WTC11 (cell line): ENCODE data around the gene RALA. TPM values are rescaled to one million over a fixed set of nuclear protein-coding genes. Genes with fewer than 3 reads are reported as not detected.

ENCODE experiments used
- ATAC-seq: fragments of 200-7000 bp; cut with Tn5 transposase; 2 replicates; pipeline ENCODE4 v1.10.0; 2021; ENCODE audit warnings: mild to moderate bottlenecking, moderate library complexity
- CTCF ChIA-PET: fragments of 300-600 bp; sonication (Branson Sonifier 250); formaldehyde crosslinking; loops from one replicate; lab custom pipeline; 2021; ENCODE audit warnings: antibody characterized with exemption; lab: Charles Lee
- POLR2A ChIA-PET: fragments of 350-600 bp; sonication (Branson Sonifier 250); formaldehyde crosslinking; loops from one replicate; lab custom pipeline; 2021; ENCODE audit warnings: antibody characterized with exemption; lab: Charles Lee
- DNase-seq: peaks from one replicate; pipeline ENCODE4 v3.0.0; 2021; ENCODE audit warnings: low spot score
- H3K27ac Mint-ChIP-seq: 2 replicates; pipeline ENCODE4 v1.8.0; 2021; ENCODE audit warnings: mixed read lengths
- H3K27me3 Mint-ChIP-seq: 2 replicates; pipeline ENCODE4 v1.8.0; 2021; ENCODE audit warnings: low read depth, mild to moderate bottlenecking, moderate library complexity, mixed read lengths
- H3K36me3 Mint-ChIP-seq: 2 replicates; pipeline ENCODE4 v1.8.0; 2021; ENCODE audit warnings: mixed read lengths
- H3K4me1 Mint-ChIP-seq: 2 replicates; pipeline ENCODE4 v1.8.0; 2022; ENCODE audit warnings: mixed read lengths
- H3K4me3 Mint-ChIP-seq: 2 replicates; pipeline ENCODE4 v1.8.0; 2021; ENCODE audit warnings: mild to moderate bottlenecking, moderate library complexity, mixed read lengths
- H3K9me3 Mint-ChIP-seq: 2 replicates; pipeline ENCODE4 v1.8.0; 2021; ENCODE audit warnings: mixed read lengths
- FOXJ3 ChIP-seq: sonication (generic); formaldehyde crosslinking; IDR thresholded peaks from 2 replicates; pipeline ENCODE4 v1.9.0; 2021; ENCODE audit warnings: missing genetic modification reagents, mild to moderate bottlenecking, borderline replicate concordance
- FOXP1 ChIP-seq: sonication (generic); formaldehyde crosslinking; IDR thresholded peaks from 2 replicates; pipeline ENCODE4 v1.8.0; 2022; ENCODE audit warnings: missing genetic modification reagents, mild to moderate bottlenecking, moderate library complexity, borderline replicate concordance
- GABPB1 ChIP-seq: sonication (generic); formaldehyde crosslinking; IDR thresholded peaks from 2 replicates; pipeline ENCODE4 v1.8.1; 2023; ENCODE audit warnings: mild to moderate bottlenecking, missing genetic modification reagents
- GRHL2 ChIP-seq: fragments of 250-450 bp; sonication (Bioruptor Pico); IDR thresholded peaks from 2 replicates; pipeline ENCODE4 v1.8.0; 2022; ENCODE audit warnings: mild to moderate bottlenecking, moderate library complexity; ENCODE audit not compliant: insufficient replicate concordance, severe bottlenecking
- HMGA2 ChIP-seq: fragments of 250-450 bp; sonication (Bioruptor Pico); IDR thresholded peaks from 2 replicates; pipeline ENCODE4 v1.4.0; 2021; ENCODE audit warnings: mild to moderate bottlenecking, moderate library complexity
- MYBL2 ChIP-seq: sonication (generic); formaldehyde crosslinking; IDR thresholded peaks from 2 replicates; pipeline ENCODE4 v1.8.1; 2023; ENCODE audit warnings: mild to moderate bottlenecking, moderate library complexity, missing genetic modification reagents
- NR1H2 ChIP-seq: sonication (generic); formaldehyde crosslinking; IDR thresholded peaks from 2 replicates; pipeline ENCODE4 v1.9.0; 2021; ENCODE audit warnings: mild to moderate bottlenecking, moderate library complexity, missing genetic modification reagents
- NR2C2 ChIP-seq: sonication (generic); formaldehyde crosslinking; IDR thresholded peaks from 2 replicates; pipeline ENCODE4 v1.8.0; 2022; ENCODE audit warnings: mild to moderate bottlenecking, missing genetic modification reagents
- TEAD1 ChIP-seq: sonication (generic); formaldehyde crosslinking; IDR thresholded peaks from 2 replicates; pipeline ENCODE4 v1.8.0; 2022; ENCODE audit warnings: mild to moderate bottlenecking, missing genetic modification reagents
- ZNF121 ChIP-seq: sonication (generic); formaldehyde crosslinking; IDR thresholded peaks from 2 replicates; pipeline ENCODE4 v1.8.0; 2023; ENCODE audit warnings: missing genetic modification reagents
- ZNF396 ChIP-seq: fragments of 250-450 bp; sonication (Bioruptor Pico); IDR thresholded peaks from 2 replicates; pipeline ENCODE4 v1.8.0; 2021; ENCODE audit warnings: mild to moderate bottlenecking, moderate library complexity, borderline replicate concordance
- ZNF423 ChIP-seq: fragments of 250-450 bp; sonication (Bioruptor Pico); IDR thresholded peaks from 2 replicates; pipeline ENCODE4 v2.1.2; 2022; ENCODE audit warnings: mild to moderate bottlenecking, moderate library complexity
- ZNF425 ChIP-seq: fragments of 250-450 bp; sonication (Bioruptor Pico); conservative IDR thresholded peaks from 2 replicates; pipeline ENCODE4 v1.9.0; 2021; ENCODE audit warnings: mild to moderate bottlenecking
- ZNF512 ChIP-seq: sonication (generic); formaldehyde crosslinking; IDR thresholded peaks from 2 replicates; pipeline ENCODE4 v1.8.1; 2022; ENCODE audit warnings: missing genetic modification reagents, borderline replicate concordance
- ZNF671 ChIP-seq: fragments of 250-450 bp; sonication (Bioruptor Pico); IDR thresholded peaks from 2 replicates; pipeline ENCODE4 v1.8.0; 2021; ENCODE audit warnings: mild to moderate bottlenecking
- total RNA-seq: library from RNA; stranded (reverse); gene quantifications from 3 replicates; pipeline ENCODE4 v1.2.3, GENCODE V29; 2021
- TF ChIP-seq, protein P1 (sequence below): fragments of 250-450 bp; sonication (Bioruptor Pico); IDR thresholded peaks from 2 replicates; pipeline ENCODE4 v1.9.0; 2021; ENCODE audit warnings: mild to moderate bottlenecking
- TF ChIP-seq, protein P2 (sequence below): sonication (generic); formaldehyde crosslinking; IDR thresholded peaks from 2 replicates; pipeline ENCODE4 v1.8.1; 2023; ENCODE audit warnings: mild to moderate bottlenecking, missing genetic modification reagents, borderline replicate concordance

RALA gene
- total RNA-seq, 1 experiment from 2014 or later, result 57.3 TPM

GRCh38 chr7:39624442-39624807, 1.1 kb downstream of the RALA start:
- ATAC-seq (no peak), DNase-seq (no peak)
- peaks cover 52% of the 10 kb centered on the region for H3K4me1 Mint-ChIP-seq
- H3K36me3 Mint-ChIP-seq, result no peaks in the 10 kb centered on the region
- ChIA-PET POLR2A (interaction anchor here (1.1 to 3.1 kb wide), 4 partner anchors 44 to 715 kb away, joined by 3 to 21 read pairs (median 8); partner anchors contain the start of gene VPS41), CTCF (interaction anchor here (0.7 to 4.1 kb wide), 5 partner anchors 45 to 122 kb away, joined by 3 to 31 read pairs (median 4); no protein-coding TSS in a partner anchor)
- TF ChIP-seq ZNF121 (CRISPR knock-in tag), result no peak
- TF ChIP-seq ZNF512 (CRISPR knock-in tag), result no peak
- no peak for TF ChIP-seq FOXJ3 (CRISPR knock-in tag)
- no peak for TF ChIP-seq ZNF396
- TF ChIP-seq GRHL2, result no peak
- no peak for TF ChIP-seq ZNF425 (CRISPR knock-in tag)
- TF ChIP-seq NR1H2 (CRISPR knock-in tag), result no peak
- no peak for TF ChIP-seq NR2C2 (CRISPR knock-in tag)
- TF ChIP-seq HMGA2 (CRISPR knock-in tag), result no peak
- no peak for TF ChIP-seq ZNF423 (CRISPR knock-in tag)
- TF ChIP-seq TEAD1, result no peak
- TF ChIP-seq FOXP1 (CRISPR knock-in tag), result no peak
- no peak for TF ChIP-seq ZNF671 (CRISPR knock-in tag)
- TF ChIP-seq MYBL2 (CRISPR knock-in tag), result no peak
- TF ChIP-seq, protein P1, sequence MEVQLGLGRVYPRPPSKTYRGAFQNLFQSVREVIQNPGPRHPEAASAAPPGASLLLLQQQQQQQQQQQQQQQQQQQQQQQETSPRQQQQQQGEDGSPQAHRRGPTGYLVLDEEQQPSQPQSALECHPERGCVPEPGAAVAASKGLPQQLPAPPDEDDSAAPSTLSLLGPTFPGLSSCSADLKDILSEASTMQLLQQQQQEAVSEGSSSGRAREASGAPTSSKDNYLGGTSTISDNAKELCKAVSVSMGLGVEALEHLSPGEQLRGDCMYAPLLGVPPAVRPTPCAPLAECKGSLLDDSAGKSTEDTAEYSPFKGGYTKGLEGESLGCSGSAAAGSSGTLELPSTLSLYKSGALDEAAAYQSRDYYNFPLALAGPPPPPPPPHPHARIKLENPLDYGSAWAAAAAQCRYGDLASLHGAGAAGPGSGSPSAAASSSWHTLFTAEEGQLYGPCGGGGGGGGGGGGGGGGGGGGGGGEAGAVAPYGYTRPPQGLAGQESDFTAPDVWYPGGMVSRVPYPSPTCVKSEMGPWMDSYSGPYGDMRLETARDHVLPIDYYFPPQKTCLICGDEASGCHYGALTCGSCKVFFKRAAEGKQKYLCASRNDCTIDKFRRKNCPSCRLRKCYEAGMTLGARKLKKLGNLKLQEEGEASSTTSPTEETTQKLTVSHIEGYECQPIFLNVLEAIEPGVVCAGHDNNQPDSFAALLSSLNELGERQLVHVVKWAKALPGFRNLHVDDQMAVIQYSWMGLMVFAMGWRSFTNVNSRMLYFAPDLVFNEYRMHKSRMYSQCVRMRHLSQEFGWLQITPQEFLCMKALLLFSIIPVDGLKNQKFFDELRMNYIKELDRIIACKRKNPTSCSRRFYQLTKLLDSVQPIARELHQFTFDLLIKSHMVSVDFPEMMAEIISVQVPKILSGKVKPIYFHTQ (CRISPR knock-in tag), result no peak
- H3K4me3 Mint-ChIP-seq, result peak overlapping the region; percentile 91
- H3K27ac Mint-ChIP-seq, result peak overlapping the region; percentile 60
- H3K9me3 Mint-ChIP-seq, result no peaks in the 10 kb centered on the region
- H3K27me3 Mint-ChIP-seq, result no peaks in the 10 kb centered on the region

GRCh38 chr7:39624935-39625694, 1.7 kb downstream of the RALA start:
- peak overlapping the region; percentile 30; the same call in 1 of the 2 replicates for H3K27ac Mint-ChIP-seq
- TF ChIP-seq, protein P2, sequence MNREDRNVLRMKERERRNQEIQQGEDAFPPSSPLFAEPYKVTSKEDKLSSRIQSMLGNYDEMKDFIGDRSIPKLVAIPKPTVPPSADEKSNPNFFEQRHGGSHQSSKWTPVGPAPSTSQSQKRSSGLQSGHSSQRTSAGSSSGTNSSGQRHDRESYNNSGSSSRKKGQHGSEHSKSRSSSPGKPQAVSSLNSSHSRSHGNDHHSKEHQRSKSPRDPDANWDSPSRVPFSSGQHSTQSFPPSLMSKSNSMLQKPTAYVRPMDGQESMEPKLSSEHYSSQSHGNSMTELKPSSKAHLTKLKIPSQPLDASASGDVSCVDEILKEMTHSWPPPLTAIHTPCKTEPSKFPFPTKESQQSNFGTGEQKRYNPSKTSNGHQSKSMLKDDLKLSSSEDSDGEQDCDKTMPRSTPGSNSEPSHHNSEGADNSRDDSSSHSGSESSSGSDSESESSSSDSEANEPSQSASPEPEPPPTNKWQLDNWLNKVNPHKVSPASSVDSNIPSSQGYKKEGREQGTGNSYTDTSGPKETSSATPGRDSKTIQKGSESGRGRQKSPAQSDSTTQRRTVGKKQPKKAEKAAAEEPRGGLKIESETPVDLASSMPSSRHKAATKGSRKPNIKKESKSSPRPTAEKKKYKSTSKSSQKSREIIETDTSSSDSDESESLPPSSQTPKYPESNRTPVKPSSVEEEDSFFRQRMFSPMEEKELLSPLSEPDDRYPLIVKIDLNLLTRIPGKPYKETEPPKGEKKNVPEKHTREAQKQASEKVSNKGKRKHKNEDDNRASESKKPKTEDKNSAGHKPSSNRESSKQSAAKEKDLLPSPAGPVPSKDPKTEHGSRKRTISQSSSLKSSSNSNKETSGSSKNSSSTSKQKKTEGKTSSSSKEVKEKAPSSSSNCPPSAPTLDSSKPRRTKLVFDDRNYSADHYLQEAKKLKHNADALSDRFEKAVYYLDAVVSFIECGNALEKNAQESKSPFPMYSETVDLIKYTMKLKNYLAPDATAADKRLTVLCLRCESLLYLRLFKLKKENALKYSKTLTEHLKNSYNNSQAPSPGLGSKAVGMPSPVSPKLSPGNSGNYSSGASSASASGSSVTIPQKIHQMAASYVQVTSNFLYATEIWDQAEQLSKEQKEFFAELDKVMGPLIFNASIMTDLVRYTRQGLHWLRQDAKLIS (CRISPR knock-in tag), result no peak
- peak; percentile 93 for TF ChIP-seq GABPB1 (CRISPR knock-in tag)
- POLR2A ChIA-PET, result interaction anchor here (2.1 to 3.1 kb wide), 2 partner anchors 109 to 117 kb away, joined by 5 to 21 read pairs; no protein-coding TSS in a partner anchor
- DNase-seq, result no peak
- H3K9me3 Mint-ChIP-seq, result no peaks in the 10 kb centered on the region
- ATAC-seq, result no peak
- no peaks in the 10 kb centered on the region for H3K27me3 Mint-ChIP-seq
- CTCF ChIA-PET, result interaction anchor here (1.0 to 4.1 kb wide), 4 partner anchors 45 to 121 kb away, joined by 4 to 31 read pairs (median 14); no protein-coding TSS in a partner anchor
- 0 out of 2 replicates have a peak, but pooled peaks cover 3% of the 10 kb centered on the region for H3K36me3 Mint-ChIP-seq
- H3K4me3 Mint-ChIP-seq, result peak overlapping the region; percentile 91
- H3K4me1 Mint-ChIP-seq, result peaks cover 52% of the 10 kb centered on the region
